NCI-H226 (cell line): ENCODE results near the gene DDX10.

Source experiments
- DNase-seq: peaks from one replicate; pipeline ENCODE4 v3.0.0-alpha.2; 2015

DDX10 gene

GRCh38 chr11:108836541-108836940 is 171.7 kb downstream of the DDX10 start:
- DNase-seq, result no peak

DNA sequence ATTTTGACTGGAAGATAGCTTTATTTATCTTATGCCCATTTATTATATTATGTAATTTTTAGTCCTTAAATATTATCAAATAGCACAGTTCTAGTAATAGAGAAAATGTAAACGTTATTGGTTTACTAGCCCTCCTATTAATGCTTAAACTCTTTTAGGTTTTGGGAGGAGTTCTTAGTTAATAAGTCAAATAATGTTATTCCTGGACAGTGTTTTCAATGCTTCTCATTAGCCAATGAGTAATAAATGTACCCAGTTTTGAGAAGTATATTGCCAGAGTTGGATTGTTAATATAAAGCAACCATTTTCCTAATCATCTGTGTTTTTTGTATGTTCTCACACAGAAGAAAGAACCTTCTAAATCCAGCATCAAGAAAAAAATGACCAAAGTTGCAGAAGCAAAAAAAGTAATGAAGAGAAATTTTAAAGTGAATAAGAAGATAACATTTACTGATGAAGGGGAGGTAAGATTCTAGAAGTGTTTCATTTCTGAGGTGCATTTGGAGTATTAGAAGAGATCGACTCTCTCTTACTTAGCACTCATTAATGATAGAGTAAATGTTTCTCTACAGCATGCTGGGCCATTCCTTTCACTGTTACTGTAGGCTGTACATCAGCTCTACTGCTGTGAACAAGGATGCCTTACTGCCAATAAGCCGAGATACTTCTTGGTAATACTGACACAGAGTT is 173.4 kb downstream of the DDX10 start:
- DNase-seq, result no peak

DNA sequence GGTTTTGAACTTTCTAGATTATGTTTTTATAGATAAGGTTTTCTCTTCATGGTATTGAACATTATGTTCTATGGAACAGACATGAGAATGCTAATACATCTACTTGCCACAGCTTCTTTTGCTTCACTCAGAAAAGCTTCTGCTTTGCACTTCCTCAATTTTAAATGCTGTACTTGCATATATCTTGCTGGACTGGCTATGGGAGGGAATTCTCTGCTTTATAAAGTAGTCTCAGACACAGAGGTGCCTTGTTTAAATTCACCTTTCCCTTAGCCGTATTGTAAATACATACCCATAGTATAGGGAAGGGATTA is 173.9 kb downstream of the DDX10 start:
- no peak for DNase-seq

DNA sequence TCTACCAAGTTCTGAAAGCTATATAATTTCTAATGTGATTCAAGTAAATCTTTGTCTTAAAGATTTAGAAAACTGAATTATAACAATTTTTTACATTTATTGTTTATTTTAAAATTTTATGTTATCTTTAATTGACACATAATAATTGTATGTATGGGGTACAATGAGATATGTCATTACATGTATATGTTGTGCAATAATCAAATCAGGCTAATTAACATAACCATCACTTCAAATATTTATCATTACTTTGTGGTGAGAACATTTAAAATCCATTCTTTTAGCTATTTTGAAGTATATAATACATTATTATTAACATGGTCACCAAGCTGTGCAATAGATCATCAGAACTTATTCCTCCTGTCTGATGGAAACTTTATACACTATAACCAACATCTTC is 181.1 kb downstream of the DDX10 start:
- DNase-seq, result no peak

DNA sequence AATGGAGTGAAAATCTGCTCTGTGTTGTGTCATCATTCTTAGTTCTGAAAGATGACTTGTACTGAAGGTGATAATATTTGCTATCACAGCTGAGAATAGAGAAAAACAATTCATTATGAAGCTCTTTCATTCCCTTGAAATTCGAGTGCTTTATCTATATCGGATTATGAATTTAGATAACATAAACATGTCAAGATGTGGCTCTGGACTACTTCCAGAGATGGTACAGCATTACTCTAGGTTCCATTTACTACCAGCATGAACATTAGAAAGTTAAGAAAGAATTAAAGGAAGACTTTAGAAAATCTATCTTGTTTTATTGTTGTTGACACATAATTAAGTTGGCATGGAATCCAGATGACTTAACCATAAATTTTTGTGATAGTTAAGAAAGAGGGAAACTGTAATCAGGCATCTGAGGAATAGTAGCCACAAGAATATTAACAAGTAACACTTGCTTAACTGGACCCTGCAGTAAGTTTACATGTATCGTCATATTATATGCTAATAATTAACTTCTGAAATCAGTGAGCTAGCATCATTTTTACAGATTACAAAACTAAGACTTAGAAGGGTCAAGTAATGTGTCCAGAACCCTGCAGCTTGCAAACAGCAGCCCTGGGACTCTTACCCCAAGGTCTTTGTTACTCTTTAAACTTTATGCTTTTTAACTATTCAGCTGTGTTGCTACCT is 182.6 kb downstream of the DDX10 start:
- DNase-seq, result no peak

DNA sequence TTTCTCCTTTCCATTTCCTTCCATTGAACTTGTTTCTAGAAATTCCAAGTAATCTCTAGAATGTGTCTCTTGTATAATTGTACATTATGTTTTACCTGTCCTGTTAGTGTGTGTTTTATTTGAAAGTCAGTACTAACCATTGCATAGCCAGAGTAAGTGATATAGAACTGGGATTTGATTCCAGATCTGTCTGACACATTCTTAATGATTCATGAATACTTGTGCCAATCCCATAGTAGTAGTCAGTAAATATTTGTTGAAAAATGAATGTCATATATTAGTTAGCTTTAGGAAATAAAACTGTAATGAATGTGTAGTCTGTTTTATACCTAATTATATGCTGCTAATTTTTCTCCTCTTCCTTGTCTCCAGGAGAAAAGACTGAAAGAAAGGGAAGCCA is 186.9 kb downstream of the DDX10 start:
- DNase-seq, result no peak

GRCh38 chr11:108852701-108853100 is 187.8 kb downstream of the DDX10 start:
- no peak for DNase-seq

- no peak for DNase-seq
Measured at GRCh38 chr11:108853151-108853550, 188.3 kb downstream of the DDX10 start.

- no peak for DNase-seq
Measured at GRCh38 chr11:108853864-108854263, 189.0 kb downstream of the DDX10 start.

- no peak for DNase-seq
Measured at GRCh38 chr11:108854346-108854745, 189.5 kb downstream of the DDX10 start.

DNA sequence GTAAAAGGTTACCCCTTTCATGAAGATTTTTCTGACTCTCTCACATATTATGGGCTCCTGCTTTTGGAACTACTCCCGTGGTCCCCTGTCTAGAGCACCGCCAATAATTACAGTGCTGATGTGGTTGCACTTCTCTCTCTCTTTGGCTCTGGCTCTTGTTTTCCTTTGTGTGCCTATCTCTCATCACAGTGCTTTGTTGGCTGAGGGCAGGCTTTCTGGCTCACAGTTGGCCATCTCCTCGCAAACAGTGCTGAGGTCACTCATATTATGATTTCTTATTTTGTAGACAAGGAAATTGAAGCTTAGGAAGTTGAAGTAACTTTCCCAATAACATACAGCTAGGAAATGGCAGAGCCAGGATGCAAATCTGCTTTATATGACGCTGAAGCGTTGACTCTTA is 192.5 kb downstream of the DDX10 start:
- DNase-seq, result no peak

DNA sequence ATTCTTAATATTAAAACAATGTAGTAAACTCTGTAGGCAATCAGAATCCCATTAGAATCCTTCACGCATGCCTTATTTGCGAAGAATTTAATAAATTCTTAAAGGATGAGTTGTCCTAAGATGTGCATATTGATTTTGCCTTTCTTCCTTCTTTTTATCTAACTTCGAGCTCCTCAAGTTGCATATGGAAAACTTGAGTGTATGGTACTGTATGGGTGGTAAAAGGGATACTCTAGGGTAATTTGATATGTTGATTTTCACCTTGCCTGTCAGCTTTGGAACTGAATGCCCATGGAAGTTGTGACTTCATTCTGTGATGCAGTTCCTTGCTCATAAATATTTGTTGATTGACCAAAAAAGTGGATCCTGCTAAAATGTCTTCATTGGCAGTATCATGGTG is 193.8 kb downstream of the DDX10 start:
- DNase-seq, result no peak

- DNase-seq, result no peak
Measured at GRCh38 chr11:108859510-108859909, 194.6 kb downstream of the DDX10 start.

DNA sequence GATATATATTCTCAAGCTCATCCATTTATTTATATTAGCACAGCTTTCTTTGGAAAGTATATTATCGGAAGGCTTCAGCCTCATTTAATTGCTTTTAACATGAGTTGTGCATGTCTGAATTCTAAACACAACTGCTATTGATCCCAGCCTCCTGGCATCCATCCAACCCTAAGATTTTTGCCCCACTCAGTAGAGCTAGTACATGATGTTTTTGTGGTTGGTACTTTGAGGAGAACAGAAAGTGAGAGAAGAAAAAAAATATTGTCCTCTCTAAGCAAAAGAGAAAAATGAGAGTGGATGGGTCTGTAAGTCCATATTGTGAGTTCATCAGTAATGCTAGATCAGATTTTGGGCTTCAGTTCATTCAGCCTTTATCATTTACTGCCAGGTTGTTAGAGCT is 198.7 kb downstream of the DDX10 start:
- no peak for DNase-seq

- no peak for DNase-seq
Measured at GRCh38 chr11:108865406-108865805, 200.5 kb downstream of the DDX10 start.

- DNase-seq, result no peak
Measured at GRCh38 chr11:108866781-108867180, 201.9 kb downstream of the DDX10 start.

- peak; percentile 77 for DNase-seq
Measured at GRCh38 chr11:108870373-108871020, 205.6 kb downstream of the DDX10 start.

- DNase-seq, result peak; percentile 27
Measured at GRCh38 chr11:108871152-108871551, 206.3 kb downstream of the DDX10 start.

DNA sequence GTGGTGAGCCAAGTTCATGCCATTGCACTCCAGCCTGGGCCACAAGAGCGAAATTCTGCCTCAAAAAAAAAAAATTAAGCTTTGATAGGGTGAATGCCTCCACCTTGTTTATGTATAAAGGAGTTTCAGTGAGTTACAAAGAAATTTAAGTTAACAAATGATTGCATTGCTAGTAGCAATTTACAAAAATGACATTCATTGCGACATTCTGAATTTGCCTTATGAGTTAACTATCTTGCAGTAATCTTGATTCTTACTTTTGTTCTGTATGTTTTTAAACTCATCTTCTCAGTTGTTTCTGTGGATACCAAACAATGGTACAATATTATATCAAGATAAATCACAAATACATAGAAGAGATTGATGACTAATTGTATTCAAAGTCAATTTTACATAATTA is 207.0 kb downstream of the DDX10 start:
- DNase-seq, result no peak

DNA sequence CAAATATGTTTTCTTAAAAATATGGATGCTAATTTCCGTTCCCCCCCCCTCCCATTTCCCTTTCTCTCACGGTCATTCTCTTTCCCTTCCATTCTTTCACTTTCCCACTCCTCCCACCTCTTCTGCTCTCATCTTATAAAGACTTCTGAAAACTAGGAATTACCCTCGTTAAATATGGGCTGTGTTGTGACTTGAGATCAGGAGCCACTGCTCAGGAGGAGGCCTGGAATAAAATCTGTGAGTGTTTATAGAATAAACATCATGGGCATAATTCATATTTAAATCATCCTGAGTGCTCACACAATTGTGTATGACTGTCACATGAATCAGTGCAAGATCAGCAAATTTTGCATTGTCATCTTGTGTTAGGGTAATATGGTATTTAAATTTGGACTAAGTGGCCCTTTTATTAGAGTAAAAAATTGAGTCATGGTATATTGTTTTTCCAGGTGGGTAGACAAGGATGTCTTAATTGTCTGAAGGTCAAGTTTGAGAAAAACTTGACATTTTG is 208.0 kb downstream of the DDX10 start:
- DNase-seq, result no peak

- no peak for DNase-seq
Measured at GRCh38 chr11:108873310-108873709, 208.4 kb downstream of the DDX10 start.

DNA sequence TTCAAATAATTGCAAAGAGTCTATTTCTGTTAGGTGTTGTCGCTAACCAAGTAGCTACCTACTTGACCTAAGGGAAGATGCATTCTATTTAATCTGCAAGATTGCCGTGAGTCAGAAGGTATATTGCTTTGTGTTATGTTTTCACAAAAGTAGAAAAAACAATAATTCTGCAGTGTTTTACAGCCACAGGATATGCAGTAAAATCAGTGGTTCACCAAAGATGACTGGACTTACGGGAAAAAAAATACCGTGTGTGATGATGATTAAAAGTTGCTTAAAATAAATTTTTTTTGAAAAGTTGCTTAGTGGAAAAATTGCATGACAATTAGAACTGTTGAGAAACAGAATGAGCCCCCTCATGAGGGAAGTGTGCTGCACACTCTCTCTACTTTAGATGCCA is 209.1 kb downstream of the DDX10 start:
- no peak for DNase-seq

DNA sequence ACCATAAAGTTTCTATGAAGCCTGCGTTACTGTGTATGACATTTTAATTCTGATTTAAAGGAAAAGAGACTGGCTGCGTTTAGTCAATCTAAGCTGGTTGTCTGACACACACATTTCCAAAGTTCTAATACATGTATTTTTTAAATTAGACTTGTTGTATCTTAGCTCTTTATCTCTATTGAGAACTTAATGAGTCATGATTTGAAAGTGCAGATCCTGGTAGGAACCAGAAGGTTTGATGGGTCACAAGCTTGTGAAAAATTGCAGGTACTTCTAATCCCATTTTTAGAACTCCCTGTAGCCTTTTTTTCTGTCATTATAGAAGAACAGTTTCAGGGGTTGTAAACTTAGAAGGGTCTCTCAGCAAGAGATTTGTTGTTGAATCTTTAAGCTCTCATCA is 210.3 kb downstream of the DDX10 start:
- no peak for DNase-seq

DNA sequence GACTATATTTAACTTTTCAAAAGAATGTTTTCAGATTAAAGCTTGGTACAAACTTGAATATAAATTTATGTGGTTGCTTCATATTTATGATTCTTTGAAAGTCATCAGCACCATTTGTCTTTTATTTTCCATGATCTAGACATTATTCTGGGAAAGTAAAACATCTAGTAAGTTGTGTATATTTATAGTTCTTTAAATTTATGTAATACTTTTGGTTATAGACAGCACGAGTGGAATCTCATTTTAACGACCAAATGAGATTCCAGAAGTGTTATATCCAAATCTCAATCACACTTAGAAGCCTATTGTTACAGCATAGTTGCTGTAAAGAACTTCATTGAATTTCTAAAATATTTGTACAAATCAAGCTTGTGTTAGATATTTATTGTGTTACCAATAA is 212.3 kb downstream of the DDX10 start:
- DNase-seq, result no peak
